DOHH2 (cell line): ENCODE data around the gene PALLD.

Source experiments
- CTCF ChIP-seq: fragments of 200-600 bp; sonication (generic); IDR thresholded peaks from one replicate; pipeline ENCODE4 v1.5.1; 2014; ENCODE audit warnings: antibody characterized with exemption, mild to moderate bottlenecking, low read depth, low read length; ENCODE audit not compliant: poor library complexity, severe bottlenecking
- EZH2phosphoT487 ChIP-seq: fragments of 200-600 bp; sonication (generic); IDR thresholded peaks from 2 replicates; pipeline ENCODE4 v1.6.1; 2017; ENCODE audit warnings: borderline replicate concordance, mild to moderate bottlenecking, antibody characterized with exemption, low read length, moderate library complexity, mixed read lengths

- TF ChIP-seq CTCF = no peak
- no peak for TF ChIP-seq EZH2phosphoT487
These were observed 139.8 kb downstream of the PALLD start for GRCh38 chr4:168636506-168637196.
